Fibroblast of lung (primary cell): Measurements from ENCODE around the gene IZUMO3. TPM values are rescaled to one million over a fixed set of nuclear protein-coding genes. Genes with fewer than 3 reads are reported as not detected.

ENCODE experiments used
- DNase-seq, 2 donors: peaks; one replicate each; pipeline versions ENCODE4 v3.0.0 to v3.0.0-alpha.2; 2010; ENCODE audit warnings: low read depth in 2 of 2
- H2AFZ ChIP-seq: 2 replicates; pipeline ENCODE4 v1.5.1; 2012; ENCODE audit warnings: low read length, control low read depth, inconsistent platforms
- H3K27ac ChIP-seq: 2 replicates; pipeline ENCODE4 v1.5.1; 2011; ENCODE audit warnings: low read length, control low read depth; ENCODE audit not compliant: insufficient read depth
- H3K27me3 ChIP-seq: 2 replicates; pipeline ENCODE4 v1.5.1; 2011; ENCODE audit warnings: mild to moderate bottlenecking, low read length; ENCODE audit not compliant: control insufficient read depth, insufficient read depth
- H3K36me3 ChIP-seq: 2 replicates; pipeline ENCODE4 v1.5.1; 2011; ENCODE audit warnings: low read length; ENCODE audit not compliant: control insufficient read depth, insufficient read depth
- H3K4me1 ChIP-seq: 2 replicates; pipeline ENCODE4 v1.5.1; 2011; ENCODE audit warnings: low read length; ENCODE audit not compliant: control insufficient read depth, insufficient read depth; ENCODE audit errors: extremely low read depth
- H3K4me2 ChIP-seq: 2 replicates; pipeline ENCODE4 v1.5.1; 2011; ENCODE audit warnings: low read length, control low read depth; ENCODE audit not compliant: insufficient read depth; ENCODE audit errors: extremely low read depth
- H3K4me3 ChIP-seq, 4 experiments: fragments of 200-600 bp in 1 of 4; sonication (generic) in 1 of 4; replicated peaks in 1 of 4; 2 replicates each; pipeline ENCODE4 v1.5.1; 2011 to 2016; ENCODE audit warnings: low read length in 4 of 4, low read depth in 3 of 4, mild to moderate bottlenecking in 3 of 4, control low read depth in 2 of 4, inconsistent platforms in 1 of 4, mixed read lengths in 1 of 4; ENCODE audit not compliant: insufficient read depth in 1 of 4; ENCODE audit errors: control extremely low read depth in 1 of 4
- H3K79me2 ChIP-seq: 2 replicates; pipeline ENCODE4 v1.5.1; 2012; ENCODE audit warnings: mild to moderate bottlenecking, low read length, inconsistent platforms; ENCODE audit not compliant: control insufficient read depth, insufficient read depth
- H3K9ac ChIP-seq: 2 replicates; pipeline ENCODE4 v1.5.1; 2011; ENCODE audit warnings: mild to moderate bottlenecking, low read length, control low read depth; ENCODE audit not compliant: insufficient read depth
- H3K9me3 ChIP-seq: 2 replicates; pipeline ENCODE4 v1.5.1; 2012; ENCODE audit warnings: low read depth, low read length; ENCODE audit not compliant: control insufficient read depth, insufficient read depth
- H4K20me1 ChIP-seq: 2 replicates; pipeline ENCODE4 v1.5.1; 2011; ENCODE audit warnings: low read length; ENCODE audit not compliant: control insufficient read depth, insufficient read depth; ENCODE audit errors: extremely low read depth
- EZH2 ChIP-seq: IDR thresholded peaks from 2 replicates; pipeline ENCODE4 v1.5.1; 2012; ENCODE audit warnings: low read length, control low read depth, mild to moderate bottlenecking; ENCODE audit errors: missing control alignments
- polyA plus RNA-seq, 2 donors: library from polyadenylated mRNA; depleted of rRNA in 1 of 2; stranded (reverse) in 1 of 2; unstranded in 1 of 2; fragments of >200 nt; gene quantifications; 2 replicates each; pipeline ENCODE4 v1.2.1, GENCODE V29; 2011 to 2012; ENCODE audit warnings: missing spikeins in 1 of 2
- total RNA-seq: library from RNA; depleted of rRNA; stranded (reverse); fragments of >200 nt; gene quantifications from 2 replicates; pipeline ENCODE4 v1.2.1, GENCODE V29; 2014
- TF ChIP-seq, protein P1 (sequence below), 2 donors: IDR thresholded peaks in 1 of 2; conservative IDR thresholded peaks in 1 of 2; 1 replicate in 1 of 2; 2 replicates in 1 of 2; pipeline ENCODE4 v1.5.1; 2011 to 2012; ENCODE audit warnings: low read length in 2 of 2, control low read depth in 1 of 2, inconsistent platforms in 1 of 2, low read depth in 1 of 2, mild to moderate bottlenecking in 1 of 2

The IZUMO3 gene
- total and polyA plus RNA-seq, 2 donors (not counting 1 experiment from before 2014, with no cell fraction given), result not detected

DNA sequence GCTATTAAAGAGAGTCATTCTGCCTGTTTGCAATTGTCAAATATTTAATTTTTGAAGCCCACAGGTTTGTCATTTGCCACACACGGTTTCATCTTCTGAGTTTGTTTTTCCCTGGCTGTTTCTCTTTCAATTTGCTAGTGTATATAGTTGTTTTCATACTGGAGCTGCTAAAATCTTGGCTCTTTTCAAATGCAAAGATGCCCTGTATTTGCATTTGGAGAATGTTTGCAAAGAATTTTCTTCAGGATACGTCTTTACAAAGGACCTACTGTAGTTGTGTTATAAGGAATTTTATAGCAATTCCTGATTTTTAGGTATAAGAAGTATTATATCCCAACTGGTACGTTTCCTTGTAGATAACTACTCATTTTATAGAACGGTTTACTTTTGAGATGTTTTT lies 48.0 kb downstream of the IZUMO3 start:
- Histone ChIP-seq H3K27ac (no peak overlapping the region), H3K36me3 (no peaks in the 10 kb centered on the region), H3K79me2 (no peaks in the 10 kb centered on the region), H3K4me2 (no peak overlapping the region), H2AFZ (no peak overlapping the region), H3K4me1 (no peaks in the 10 kb centered on the region), H3K27me3 (no peaks in the 10 kb centered on the region), H4K20me1 (no peaks in the 10 kb centered on the region), H3K9ac (no peak overlapping the region), H3K4me3 (no peak overlapping the region), H3K9me3 (no peaks in the 10 kb centered on the region)
- TF ChIP-seq EZH2, result no peak
- TF ChIP-seq, protein P1, sequence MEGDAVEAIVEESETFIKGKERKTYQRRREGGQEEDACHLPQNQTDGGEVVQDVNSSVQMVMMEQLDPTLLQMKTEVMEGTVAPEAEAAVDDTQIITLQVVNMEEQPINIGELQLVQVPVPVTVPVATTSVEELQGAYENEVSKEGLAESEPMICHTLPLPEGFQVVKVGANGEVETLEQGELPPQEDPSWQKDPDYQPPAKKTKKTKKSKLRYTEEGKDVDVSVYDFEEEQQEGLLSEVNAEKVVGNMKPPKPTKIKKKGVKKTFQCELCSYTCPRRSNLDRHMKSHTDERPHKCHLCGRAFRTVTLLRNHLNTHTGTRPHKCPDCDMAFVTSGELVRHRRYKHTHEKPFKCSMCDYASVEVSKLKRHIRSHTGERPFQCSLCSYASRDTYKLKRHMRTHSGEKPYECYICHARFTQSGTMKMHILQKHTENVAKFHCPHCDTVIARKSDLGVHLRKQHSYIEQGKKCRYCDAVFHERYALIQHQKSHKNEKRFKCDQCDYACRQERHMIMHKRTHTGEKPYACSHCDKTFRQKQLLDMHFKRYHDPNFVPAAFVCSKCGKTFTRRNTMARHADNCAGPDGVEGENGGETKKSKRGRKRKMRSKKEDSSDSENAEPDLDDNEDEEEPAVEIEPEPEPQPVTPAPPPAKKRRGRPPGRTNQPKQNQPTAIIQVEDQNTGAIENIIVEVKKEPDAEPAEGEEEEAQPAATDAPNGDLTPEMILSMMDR (conservative IDR thresholded peaks at IDR 0.05 in 1 of 2, IDR thresholded peaks at IDR 0.05 in 1 of 2; ENCODE audit: low read depth in 1 of 2, low read length in 2 of 2), result no peak
- no peak for DNase-seq
